NCI-H748 (cell line): ENCODE data around the gene TENM4.

ENCODE experiments used
- DNase-seq: peaks from one replicate; lab custom pipeline; 2025; ENCODE audit not compliant: unreplicated experiment; lab: John Stamatoyannopoulos, UW

Gene TENM4

GRCh38 chr11:79393362-79394043, 47.3 kb downstream of the TENM4 start:
- DNase-seq: peak; percentile 3

- DNase-seq: no peak
Observed at GRCh38 chr11:79392161-79392560, 48.7 kb downstream of the TENM4 start.

GRCh38 chr11:79390923-79391322, 49.9 kb downstream of the TENM4 start:
- DNase-seq: no peak

- DNase-seq: no peak
Observed at GRCh38 chr11:79390477-79390876, 50.4 kb downstream of the TENM4 start.

GRCh38 chr11:79388201-79388600, 52.6 kb downstream of the TENM4 start:
- no peak for DNase-seq

- DNase-seq: no peak
Observed at GRCh38 chr11:79383874-79384273, 57.0 kb downstream of the TENM4 start.

GRCh38 chr11:79382301-79383050, 58.4 kb downstream of the TENM4 start:
- DNase-seq: no peak

GRCh38 chr11:79381036-79381435, 59.8 kb downstream of the TENM4 start:
- no peak for DNase-seq

GRCh38 chr11:79377406-79377805, 63.4 kb downstream of the TENM4 start:
- DNase-seq: no peak

GRCh38 chr11:79375818-79376550, 64.8 kb downstream of the TENM4 start:
- no peak for DNase-seq

GRCh38 chr11:79374727-79375126, 66.1 kb downstream of the TENM4 start:
- no peak for DNase-seq

- no peak for DNase-seq
Observed at GRCh38 chr11:79371724-79372123, 69.1 kb downstream of the TENM4 start.

- DNase-seq: no peak
Observed at GRCh38 chr11:79371152-79371551, 69.7 kb downstream of the TENM4 start.

GRCh38 chr11:79369055-79369454, 71.8 kb downstream of the TENM4 start:
- no peak for DNase-seq

- no peak for DNase-seq
Observed at GRCh38 chr11:79367844-79368243, 73.0 kb downstream of the TENM4 start.

- DNase-seq: no peak
Observed at GRCh38 chr11:79366218-79366617, 74.6 kb downstream of the TENM4 start.

- no peak for DNase-seq
Observed at GRCh38 chr11:79363861-79364378, 76.9 kb downstream of the TENM4 start.

GRCh38 chr11:79363256-79363655, 77.6 kb downstream of the TENM4 start:
- no peak for DNase-seq

GRCh38 chr11:79362821-79363220, 78.0 kb downstream of the TENM4 start:
- DNase-seq: no peak

GRCh38 chr11:79362206-79362757, 78.5 kb downstream of the TENM4 start:
- DNase-seq: no peak

GRCh38 chr11:79358258-79358657, 82.6 kb downstream of the TENM4 start:
- DNase-seq: no peak
